OCI-M1 (cell line): ENCODE results near the gene DEFB124.
A peak's percentile ranks its signal among the peaks of the same experiment; 100 is the strongest.
"Not testable (repeated sequence)": the region's sequence is repeated elsewhere in the genome, so short reads cannot be mapped to it uniquely, and the experiment has no call there.

ENCODE experiments used
- DNase-seq: peaks from one replicate; lab custom pipeline; 2025; lab: John Stamatoyannopoulos, UW

Gene DEFB124, protein sequence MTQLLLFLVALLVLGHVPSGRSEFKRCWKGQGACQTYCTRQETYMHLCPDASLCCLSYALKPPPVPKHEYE

DNA sequence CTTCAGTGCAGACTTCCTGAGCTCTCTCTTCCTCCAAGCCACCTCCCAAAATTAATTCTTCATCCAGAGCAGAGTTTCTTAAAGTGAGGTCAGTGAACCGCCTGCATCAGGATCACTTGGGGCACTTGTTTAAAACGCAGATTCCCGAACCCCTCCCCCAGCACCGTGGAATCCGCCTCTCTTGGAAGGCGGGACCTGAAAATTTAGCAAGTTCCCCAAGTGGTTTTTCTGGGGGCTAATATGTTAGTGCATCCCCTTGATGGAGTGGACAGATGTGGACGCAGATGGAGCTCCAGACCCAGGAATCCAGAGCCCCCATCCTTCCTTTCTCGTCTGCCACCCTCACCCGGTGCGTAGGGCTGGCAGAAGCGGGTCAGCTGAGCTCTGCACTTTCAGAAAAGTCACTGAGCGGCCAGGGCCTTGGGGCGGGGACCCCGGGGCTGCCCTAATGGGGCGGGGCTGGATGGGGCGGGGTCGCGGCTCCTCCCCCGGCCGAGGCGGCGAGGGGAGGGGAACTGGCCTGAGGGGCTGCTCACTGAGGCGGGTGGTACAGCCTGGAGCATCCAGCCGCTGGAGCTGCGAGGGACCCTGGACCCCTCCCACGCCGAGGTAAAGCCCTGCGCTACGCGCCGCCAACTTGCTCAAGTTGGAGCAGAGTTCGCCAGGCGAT lies at the start of gene DEFB124, which contains the start of gene REM1:
Gene DEFB124 (minus strand): TSS at position 370 of the 670 bp plus-strand sequence. CDS start 2,114 bp downstream, outside the sequence.
Gene REM1 (plus strand): TSS at position 531 of the 670 bp plus-strand sequence. CDS start 1,158 bp downstream, outside the sequence.
- no peak for DNase-seq

DNA sequence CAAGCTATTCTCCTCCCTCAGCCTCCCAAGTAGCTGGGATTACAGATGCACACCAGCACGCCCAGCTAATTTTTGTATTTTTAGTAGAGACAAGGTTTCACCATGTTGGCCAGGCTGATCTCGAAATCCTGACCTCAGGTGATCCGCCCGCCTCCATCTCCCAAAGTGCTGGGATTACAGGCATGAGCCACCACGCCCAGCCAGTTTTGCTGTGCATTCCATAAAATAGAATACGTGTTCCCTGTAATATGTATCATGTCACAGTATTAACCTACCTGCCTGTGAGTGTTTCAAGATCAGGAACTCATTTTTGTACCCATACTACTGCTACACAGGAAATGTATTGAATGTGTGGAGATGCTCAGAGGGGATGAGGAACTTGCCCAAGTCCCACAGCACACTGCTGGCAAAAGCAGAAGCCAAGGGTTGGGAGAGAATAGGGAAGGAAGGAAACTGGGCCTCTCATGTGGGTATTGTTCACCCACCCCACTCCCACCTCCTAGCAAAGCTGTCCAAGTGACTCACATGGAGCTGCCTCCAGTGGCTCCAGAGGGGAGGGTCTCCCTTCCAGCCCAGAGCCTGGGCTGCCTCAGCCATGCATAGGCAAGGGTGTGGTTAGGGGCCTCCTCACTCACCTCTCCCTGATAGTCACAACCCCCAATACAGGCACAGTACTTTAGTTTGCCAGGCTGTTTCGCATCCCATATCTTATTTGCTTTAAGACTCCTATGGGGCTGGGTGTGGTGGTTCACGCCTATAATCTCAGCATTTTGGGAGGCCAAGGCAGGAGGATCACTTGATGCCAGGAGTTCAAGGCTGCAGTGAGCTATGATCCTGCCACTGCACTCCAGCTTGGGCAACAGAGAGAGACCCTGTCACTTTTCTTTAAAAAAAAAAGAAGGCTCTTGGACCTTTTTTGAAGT lies 48.7 kb upstream of the DEFB124 start:
- DNase-seq = no peak

DNA sequence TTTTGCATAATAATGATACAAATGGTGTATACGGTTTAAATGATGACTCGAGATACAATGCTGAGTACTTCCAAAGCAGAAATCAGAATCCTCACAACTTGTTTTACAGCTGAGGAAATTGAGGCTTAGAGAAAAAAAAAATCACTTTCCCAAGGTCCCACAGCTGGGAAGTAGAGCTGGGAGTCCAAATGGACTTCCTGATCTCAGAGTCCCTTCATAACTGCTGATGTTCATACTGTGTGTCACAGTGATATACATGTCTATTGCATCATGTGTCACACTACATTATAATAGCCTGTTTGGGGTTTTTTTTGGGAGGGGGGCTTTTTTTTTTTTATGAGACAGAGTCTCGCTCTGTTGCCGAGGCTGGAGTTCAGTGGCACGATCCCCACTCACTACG lies 47.8 kb upstream of the DEFB124 start:
- DNase-seq = no peak

DNA sequence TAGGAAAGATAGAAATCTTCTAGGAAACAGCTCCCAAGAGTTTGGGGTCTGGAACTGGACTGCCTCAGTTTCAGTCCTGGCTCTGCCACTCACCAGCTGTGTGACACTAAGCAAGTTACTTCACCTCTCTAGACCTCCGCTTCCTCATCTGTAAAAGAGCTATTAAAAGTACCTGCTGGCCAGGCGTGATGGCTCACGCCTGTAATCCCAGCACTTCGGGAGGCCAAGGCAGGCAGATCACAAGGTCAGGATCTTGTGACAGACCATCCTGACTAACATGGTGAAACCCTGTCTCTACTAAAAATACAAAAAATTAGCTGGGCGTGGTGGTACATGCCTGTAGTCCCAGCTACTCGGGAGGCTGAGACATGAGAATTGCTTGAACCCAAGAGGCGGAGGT lies 46.3 kb upstream of the DEFB124 start:
- not testable (repeated sequence) for DNase-seq

DNA sequence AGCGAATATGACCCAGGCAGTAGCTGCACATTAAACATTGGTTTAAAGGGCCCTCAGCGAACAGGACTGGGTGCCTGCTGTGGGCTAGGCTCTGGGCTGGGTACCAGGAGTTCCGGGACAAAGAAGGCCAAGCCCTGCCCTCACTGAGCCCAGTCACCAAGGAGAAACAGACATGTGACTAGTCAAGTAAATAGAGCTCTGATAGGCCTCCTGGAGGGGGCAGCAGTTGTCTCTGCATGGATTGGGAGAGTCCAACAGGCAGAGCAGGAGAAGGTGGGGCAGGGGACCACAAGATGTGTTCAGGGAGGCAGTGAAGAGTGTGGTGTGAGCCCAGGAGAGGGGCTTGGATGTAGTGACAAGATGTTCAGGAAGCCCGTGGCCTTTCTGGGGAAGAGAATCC lies 42.4 kb upstream of the DEFB124 start:
- DNase-seq = peak; percentile 30

DNA sequence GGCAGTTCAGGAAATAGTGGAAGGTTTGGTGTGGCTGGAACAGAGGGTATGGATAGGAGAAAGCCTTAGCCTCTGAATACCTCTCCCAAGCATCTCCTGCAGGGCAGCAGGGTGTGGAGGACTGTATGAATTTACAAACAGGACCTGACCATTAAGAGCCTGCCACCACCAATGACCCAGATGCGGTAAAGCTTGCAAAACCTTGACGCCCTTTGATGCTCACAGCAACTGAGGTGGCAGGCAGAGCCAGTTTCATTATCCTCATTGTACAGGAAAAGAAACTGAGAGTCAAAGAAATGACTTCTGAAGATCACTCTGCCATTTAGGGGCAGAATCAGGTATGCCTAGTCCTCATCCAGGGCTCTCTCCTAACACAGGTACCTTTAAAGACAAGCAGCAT lies 41.7 kb upstream of the DEFB124 start:
- no peak for DNase-seq

DNA sequence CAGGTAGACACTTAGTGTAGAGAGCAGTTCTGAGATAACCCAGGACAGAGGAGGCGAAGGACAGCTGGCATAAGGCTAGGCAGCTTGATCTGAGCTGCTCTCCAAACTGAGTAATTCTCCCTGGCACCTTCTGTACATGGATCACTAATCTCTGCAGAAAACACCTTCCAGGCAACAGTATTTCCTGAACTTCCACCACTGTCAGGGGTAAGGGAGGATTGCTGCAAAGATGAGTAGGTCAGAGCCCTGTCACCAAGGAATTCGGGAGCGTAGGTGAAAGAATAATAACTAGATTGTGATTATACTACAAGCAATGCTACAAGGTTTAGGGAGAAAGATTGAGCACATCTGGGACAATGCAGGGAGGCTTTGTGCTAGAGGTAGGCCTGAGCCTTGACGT lies 41.2 kb upstream of the DEFB124 start:
- no peak for DNase-seq

DNA sequence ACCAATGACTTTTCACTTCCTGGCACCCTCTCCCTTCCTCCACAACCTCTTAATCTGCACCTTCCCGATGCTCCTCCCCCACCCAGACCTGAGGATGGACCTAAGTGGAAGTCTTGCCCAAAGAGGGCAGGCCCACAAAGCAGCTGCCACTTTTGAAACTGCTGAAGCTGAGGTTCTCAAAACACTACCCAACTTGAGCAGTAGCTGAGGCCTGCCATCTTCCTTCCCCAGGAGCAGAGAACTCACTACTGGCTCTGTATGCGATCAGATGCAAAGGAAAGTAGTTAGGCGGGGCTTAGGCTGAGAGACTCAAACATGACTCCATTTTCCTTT lies 40.8 kb upstream of the DEFB124 start:
- no peak for DNase-seq

DNA sequence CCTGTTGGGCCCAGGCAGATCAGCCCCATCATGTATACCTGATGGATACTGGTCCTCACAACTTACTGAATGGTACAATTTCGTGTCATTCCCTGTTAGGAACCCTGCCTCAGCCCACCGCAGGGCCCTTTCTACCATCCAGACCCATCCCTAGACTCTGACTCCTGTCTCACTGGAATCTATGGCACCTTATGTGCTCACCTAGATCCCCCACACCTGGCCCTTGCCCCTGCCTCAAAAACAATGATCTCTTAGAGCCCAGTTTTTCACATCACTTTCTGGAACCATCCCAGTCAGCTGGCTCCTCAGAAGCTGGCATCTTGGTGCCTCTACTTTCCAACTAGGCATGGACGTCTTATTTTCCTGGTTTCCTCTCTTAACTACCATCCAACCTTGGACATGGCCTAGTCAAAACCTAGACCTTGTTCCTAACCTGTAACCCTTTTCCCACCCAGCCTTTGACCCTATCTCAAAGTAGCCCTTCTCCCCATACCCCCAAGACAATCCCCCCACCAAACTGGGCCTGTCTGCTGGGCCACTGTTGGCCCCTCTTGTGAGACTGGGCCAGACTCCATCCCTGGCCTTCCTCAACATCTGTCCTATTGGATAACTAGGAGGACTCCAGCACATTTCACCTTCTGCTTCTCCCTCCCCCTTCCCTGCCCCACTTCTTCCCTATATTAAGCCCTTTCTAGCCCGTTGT lies 40.3 kb upstream of the DEFB124 start:
- no peak for DNase-seq

DNA sequence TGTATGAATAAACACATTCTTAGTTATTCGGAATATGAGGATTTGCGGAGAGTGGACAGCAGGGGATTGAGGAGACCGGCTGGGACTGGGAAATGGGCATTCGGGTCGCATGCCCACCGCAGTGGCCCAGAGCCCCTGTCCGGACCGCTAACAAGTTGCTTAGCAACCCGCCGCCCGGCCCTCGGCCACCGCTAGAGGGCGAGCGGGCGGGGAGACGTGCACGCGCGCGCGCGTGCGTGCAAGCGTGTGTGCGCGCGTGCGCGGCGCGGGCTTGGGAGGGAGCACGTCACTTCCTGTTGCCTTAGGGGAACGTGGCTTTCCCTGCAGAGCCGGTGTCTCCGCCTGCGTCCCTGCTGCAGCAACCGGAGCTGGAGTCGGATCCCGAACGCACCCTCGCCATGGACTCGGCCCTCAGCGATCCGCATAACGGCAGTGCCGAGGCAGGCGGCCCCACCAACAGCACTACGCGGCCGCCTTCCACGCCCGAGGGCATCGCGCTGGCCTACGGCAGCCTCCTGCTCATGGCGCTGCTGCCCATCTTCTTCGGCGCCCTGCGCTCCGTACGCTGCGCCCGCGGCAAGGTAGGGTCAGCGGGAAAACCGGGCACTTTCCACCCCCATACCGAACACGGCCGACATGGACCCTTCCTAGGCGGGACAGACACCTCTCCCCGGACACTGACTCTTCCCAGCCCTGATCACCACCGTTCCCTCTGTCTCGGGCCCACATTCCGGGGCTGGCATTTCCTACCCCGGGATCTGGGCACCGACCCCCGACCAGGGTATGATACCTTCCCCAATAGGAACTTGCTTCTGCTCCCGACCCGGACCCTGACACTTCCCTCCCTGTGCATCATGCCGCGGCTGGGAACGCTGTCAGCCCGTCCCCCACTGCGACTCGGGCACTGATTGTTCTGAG lies 39.5 kb upstream of the DEFB124 start, which contains the start of gene HM13:
Gene HM13 (plus strand): TSS at position 289 of the 918 bp plus-strand sequence. CDS start 110 bp downstream, at position 399.
- DNase-seq = peak; percentile 93

DNA sequence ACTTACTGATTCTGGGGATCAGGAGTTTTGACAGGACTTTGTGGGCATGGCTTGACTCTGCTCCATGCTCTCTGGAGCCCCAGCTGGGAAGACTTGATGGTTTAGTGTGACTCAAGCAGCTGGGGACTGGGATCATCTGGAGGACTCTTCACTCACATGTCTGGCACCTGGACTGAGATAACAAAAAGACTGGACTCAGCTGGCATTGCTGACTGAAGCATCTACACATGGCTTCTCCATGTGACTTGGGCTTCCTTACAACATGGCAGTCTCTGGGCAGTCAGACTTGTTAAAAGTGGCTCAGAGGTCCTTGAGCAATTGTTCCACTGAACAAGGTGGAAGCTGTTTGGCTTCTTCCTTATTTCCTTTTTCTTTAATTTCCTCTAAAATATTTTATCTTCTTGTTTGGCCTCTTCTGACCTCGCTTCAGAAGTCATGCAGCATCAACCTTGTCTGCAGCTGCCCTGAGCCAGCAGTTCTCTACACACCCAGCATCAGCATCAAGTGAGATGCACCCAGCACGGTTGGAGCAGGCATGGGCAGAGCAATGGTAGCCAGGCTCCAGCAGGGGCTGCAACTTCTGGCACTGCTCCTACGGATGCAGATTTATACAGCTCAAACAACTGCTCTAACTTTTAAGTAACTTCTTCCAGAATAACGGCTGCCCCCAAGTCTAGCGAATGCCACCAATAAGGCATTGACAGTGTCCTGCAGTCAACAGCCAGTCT lies 33.8 kb upstream of the DEFB124 start:
- peak; percentile 45 for DNase-seq

DNA sequence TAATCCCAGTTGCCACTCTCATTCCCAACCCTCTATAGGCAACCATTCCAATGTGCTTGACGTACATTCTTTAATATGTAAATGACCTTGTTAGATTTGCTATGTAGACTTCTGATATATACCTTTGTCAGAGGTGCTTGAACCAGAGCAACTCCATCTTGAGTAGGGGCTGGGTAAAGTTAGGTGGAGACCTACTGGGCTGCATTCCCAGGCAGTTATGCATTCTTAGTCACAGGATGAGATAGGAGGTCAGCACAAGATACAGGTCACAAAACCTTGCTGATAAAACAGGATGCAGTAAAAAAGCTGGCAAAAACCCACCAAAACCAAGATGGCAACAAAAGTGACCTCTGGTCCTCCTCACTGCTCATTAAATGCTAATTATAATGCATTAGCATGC lies 31.0 kb upstream of the DEFB124 start:
- DNase-seq = no peak

DNA sequence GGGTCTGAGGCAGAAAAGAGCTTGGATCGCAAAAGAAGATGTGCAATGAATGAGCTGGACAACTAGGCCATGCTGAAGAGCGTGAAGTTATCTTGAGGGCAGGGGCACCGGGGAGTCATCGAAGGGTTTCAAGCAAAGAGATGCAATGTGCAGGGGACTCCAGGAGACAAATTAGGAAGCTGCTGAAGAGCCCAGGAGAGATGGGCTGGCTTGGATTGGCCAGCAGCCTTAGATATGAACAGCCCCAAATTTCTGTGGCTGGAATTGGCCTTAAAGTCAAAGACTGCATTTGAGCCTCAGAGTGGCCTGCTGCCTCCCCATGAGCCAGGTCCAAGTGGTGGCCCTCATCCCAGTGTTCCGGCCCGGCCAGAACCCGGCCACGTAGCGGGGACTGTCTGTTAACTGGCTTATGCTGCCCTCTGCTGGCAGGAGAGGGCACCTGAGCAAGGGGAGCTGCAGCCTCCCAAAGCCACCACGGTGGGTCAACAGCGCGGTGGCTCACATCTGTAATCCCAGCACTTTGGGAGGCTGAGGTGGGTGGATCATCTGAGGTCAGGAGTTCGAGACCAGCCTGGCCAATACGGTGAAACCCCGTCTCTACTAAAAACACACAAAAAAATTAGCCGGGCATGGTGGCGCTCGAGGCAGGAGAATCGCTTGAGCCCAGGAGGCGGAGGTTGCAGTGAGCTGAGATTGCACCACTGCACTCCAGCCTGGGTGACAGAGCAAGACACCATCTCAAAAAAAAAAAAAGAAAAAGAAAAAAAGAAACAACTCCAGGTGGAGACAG lies 28.2 kb upstream of the DEFB124 start:
- DNase-seq = peak; percentile 86

DNA sequence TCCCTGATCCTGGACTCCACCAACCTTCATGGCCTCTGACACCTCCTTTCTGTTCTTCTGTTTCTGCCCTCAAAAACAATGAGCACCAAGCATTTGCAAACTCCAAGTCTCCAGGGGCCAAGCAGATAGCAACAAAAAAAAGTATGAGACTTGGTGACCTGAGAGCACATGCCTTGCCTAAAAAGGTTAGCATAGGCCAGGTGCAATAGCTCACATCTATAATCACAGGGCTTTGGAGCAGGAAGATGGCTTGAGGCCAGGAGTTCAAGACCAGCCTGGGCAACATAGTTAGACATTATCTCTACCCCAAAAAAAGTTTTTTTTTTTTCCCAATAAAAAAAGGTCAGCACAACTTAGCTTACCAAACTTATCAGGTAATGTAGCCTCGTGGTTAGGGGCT lies 25.6 kb upstream of the DEFB124 start:
- no peak for DNase-seq

DNA sequence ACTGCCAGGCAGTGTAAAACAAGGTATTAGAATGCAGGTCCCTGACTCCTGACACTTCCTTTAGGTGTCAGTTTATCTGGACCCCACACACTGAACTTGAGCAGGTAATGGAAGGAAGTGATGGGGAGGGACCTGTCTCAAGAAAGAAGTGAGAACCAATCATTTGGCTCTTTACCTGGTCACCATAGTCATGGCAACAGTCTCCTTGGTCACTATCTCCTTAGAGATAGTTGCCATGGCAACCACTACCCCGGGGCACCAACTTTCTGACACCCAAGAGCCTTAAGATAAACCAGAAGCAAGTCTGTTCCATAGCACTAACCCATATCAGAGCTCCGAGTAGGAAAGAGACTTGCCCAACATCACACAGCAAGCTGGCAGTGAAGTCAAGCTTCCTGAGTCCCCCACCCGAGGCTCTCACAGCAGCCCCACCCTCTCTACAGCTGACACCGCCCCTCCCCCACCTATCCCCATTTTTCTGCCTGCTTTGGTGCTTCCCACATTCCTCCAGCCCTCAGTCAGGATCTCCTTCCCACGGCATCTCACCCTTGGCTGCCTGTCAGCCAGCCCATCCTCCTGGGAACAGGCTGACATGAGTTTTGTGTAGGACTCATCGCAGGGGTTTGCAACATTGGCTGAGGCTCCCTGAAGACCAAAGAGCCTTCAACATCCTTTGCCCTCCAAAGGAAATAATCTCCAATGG lies 23.1 kb upstream of the DEFB124 start:
- peak; percentile 66 for DNase-seq

DNA sequence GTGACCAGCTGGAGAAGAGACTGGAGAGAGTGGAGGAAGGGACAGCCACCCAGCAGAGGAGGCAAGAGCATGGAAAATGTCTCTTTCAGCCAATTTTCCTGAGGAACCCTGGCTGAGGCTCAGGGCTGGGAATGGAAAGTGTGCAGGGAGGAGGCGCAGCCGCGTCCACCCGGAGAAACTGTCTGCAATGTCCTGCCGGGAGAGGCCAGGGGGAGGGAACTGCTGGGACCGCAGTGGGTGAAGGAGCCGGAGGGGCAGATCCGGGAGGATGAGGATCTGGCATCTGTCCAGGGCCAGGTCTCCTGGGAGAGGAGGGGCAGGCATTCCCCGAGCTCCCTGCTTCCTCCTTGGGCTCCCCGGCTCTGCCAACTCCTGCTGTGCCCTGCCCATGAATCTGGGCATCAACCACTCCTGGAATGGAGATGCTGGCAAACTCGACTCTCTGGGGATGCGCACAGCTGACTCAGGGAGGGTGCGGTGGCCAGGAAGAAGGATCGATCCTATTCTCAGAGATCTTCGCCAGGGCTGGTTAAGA lies 21.9 kb upstream of the DEFB124 start:
- DNase-seq = no peak

DNA sequence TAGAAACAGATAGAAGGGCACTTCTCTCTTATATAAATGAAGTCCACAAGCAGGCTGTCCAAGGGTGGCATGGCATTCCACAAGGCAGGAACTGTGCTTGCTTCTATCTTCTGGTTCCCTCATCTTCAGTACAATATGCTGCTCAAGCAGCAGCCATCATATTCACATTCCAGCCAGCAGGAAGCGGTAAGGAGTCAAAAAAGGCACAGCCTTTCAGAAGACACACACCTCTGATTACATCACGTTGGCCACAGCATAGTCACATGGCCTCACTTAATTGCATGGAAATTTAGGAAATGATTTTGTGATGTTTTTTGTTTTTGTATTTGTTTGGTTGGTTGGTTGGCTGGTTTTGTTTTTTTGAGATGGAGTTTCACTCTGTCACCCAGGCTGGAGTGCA lies 19.2 kb upstream of the DEFB124 start:
- DNase-seq = peak; percentile 68

DNA sequence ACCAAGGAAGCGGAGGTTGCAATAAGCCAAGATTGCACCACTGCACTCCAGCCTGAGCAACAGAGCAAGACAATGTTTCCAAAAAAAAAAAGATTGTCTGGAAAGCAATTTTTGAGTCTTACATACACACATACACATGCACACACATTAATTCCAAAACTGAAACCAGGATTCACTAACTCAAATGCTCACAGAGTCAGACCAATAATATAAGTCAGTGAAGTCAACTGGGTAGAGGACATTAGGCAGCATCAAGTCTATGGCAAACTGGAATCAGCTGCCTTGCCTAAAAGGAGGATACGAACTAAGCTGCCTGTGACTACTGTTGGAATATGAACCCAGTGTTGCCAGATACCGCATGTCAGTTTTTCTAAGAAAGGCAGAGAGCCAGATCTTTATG lies 15.8 kb upstream of the DEFB124 start:
- DNase-seq = no peak

DNA sequence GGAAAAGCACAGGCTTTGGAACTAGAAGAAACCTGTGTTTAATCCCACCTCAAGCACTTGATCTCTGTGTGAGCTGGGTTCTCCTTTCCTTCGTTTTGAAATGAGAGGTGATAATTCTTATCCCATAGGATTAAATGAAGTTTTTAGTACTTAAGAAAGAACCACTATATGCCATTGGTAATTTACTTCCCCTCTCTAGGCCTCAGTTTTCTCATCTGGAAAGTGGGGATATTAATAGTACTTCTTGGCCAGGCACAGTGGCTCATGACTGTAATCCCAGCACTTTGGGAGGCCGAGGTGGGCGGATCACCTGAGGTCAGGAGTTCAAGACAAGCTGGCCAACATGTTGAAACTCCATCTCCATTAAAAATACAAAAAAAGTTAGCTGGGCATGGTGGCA lies 14.2 kb upstream of the DEFB124 start:
- DNase-seq = no peak
